WTC11 (cell line): Measurements from ENCODE around the gene ZCCHC24. TPM values are rescaled to one million over a fixed set of nuclear protein-coding genes. Genes with fewer than 3 reads are reported as not detected.

Experiments used
- ATAC-seq: fragments of 200-7000 bp; cut with Tn5 transposase; 2 replicates; pipeline ENCODE4 v1.10.0; 2021; ENCODE audit warnings: mild to moderate bottlenecking, moderate library complexity
- CTCF ChIA-PET: fragments of 300-600 bp; sonication (Branson Sonifier 250); formaldehyde crosslinking; loops from one replicate; lab custom pipeline; 2021; ENCODE audit warnings: antibody characterized with exemption; lab: Charles Lee
- POLR2A ChIA-PET: fragments of 350-600 bp; sonication (Branson Sonifier 250); formaldehyde crosslinking; loops from one replicate; lab custom pipeline; 2021; ENCODE audit warnings: antibody characterized with exemption; lab: Charles Lee
- DNase-seq: peaks from one replicate; pipeline ENCODE4 v3.0.0; 2021; ENCODE audit warnings: low spot score
- H3K27ac Mint-ChIP-seq: 2 replicates; pipeline ENCODE4 v1.8.0; 2021; ENCODE audit warnings: mixed read lengths
- H3K27me3 Mint-ChIP-seq: 2 replicates; pipeline ENCODE4 v1.8.0; 2021; ENCODE audit warnings: low read depth, mild to moderate bottlenecking, moderate library complexity, mixed read lengths
- H3K36me3 Mint-ChIP-seq: 2 replicates; pipeline ENCODE4 v1.8.0; 2021; ENCODE audit warnings: mixed read lengths
- H3K4me1 Mint-ChIP-seq: 2 replicates; pipeline ENCODE4 v1.8.0; 2022; ENCODE audit warnings: mixed read lengths
- H3K4me3 Mint-ChIP-seq: 2 replicates; pipeline ENCODE4 v1.8.0; 2021; ENCODE audit warnings: mild to moderate bottlenecking, moderate library complexity, mixed read lengths
- H3K9me3 Mint-ChIP-seq: 2 replicates; pipeline ENCODE4 v1.8.0; 2021; ENCODE audit warnings: mixed read lengths
- CTCF ChIP-seq: fragments of 200-600 bp; IDR thresholded peaks from 2 replicates; pipeline ENCODE4 v1.8.0; 2022; ENCODE audit warnings: antibody characterized with exemption
- ELF4 ChIP-seq: sonication (generic); formaldehyde crosslinking; IDR thresholded peaks from 2 replicates; pipeline ENCODE4 v1.8.1; 2022; ENCODE audit warnings: low read depth, mild to moderate bottlenecking, moderate library complexity, missing genetic modification reagents
- ETV6 ChIP-seq: sonication (generic); formaldehyde crosslinking; IDR thresholded peaks from 2 replicates; pipeline ENCODE4 v1.8.1; 2022; ENCODE audit warnings: mild to moderate bottlenecking, missing genetic modification reagents
- GTF2I ChIP-seq: fragments of 250-450 bp; sonication (Bioruptor Pico); conservative IDR thresholded peaks from 2 replicates; pipeline ENCODE4 v1.4.0; 2021; ENCODE audit warnings: mild to moderate bottlenecking
- MLX ChIP-seq: sonication (generic); formaldehyde crosslinking; IDR thresholded peaks from 2 replicates; pipeline ENCODE4 v1.8.1; 2023; ENCODE audit warnings: mild to moderate bottlenecking, missing genetic modification reagents, moderate library complexity
- MYBL2 ChIP-seq: sonication (generic); formaldehyde crosslinking; IDR thresholded peaks from 2 replicates; pipeline ENCODE4 v1.8.1; 2023; ENCODE audit warnings: mild to moderate bottlenecking, moderate library complexity, missing genetic modification reagents
- NFATC4 ChIP-seq: fragments of 250-450 bp; sonication (Bioruptor Pico); IDR thresholded peaks from 2 replicates; pipeline ENCODE4 v1.9.0; 2021; ENCODE audit warnings: mild to moderate bottlenecking
- NR3C1 ChIP-seq: sonication (generic); formaldehyde crosslinking; conservative IDR thresholded peaks from 2 replicates; pipeline ENCODE4 v1.8.1; 2023; ENCODE audit warnings: low read depth, mild to moderate bottlenecking, missing genetic modification reagents
- RELA ChIP-seq: sonication (generic); formaldehyde crosslinking; IDR thresholded peaks from 2 replicates; pipeline ENCODE4 v1.8.1; 2022; ENCODE audit warnings: missing genetic modification reagents, mild to moderate bottlenecking, borderline replicate concordance
- ZBTB21 ChIP-seq: sonication (generic); formaldehyde crosslinking; IDR thresholded peaks from 2 replicates; pipeline ENCODE4 v1.8.1; 2023; ENCODE audit warnings: mild to moderate bottlenecking, missing genetic modification reagents, borderline replicate concordance
- ZNF121 ChIP-seq: sonication (generic); formaldehyde crosslinking; IDR thresholded peaks from 2 replicates; pipeline ENCODE4 v1.8.0; 2023; ENCODE audit warnings: missing genetic modification reagents
- ZNF671 ChIP-seq: fragments of 250-450 bp; sonication (Bioruptor Pico); IDR thresholded peaks from 2 replicates; pipeline ENCODE4 v1.8.0; 2021; ENCODE audit warnings: mild to moderate bottlenecking
- total RNA-seq: library from RNA; stranded (reverse); gene quantifications from 3 replicates; pipeline ENCODE4 v1.2.3, GENCODE V29; 2021
- TF ChIP-seq, protein P1 (sequence below): sonication (generic); formaldehyde crosslinking; IDR thresholded peaks from 2 replicates; pipeline ENCODE4 v1.8.1; 2023; ENCODE audit warnings: mild to moderate bottlenecking, missing genetic modification reagents, borderline replicate concordance
- TF ChIP-seq, protein P2 (sequence below): sonication (generic); formaldehyde crosslinking; IDR thresholded peaks from 2 replicates; pipeline ENCODE4 v1.8.0; 2023; ENCODE audit warnings: missing genetic modification reagents

The ZCCHC24 gene
- total RNA-seq, 1 experiment from 2014 or later = 7.7 TPM

GRCh38 chr10:79410315-79411094, 34.9 kb downstream of the ZCCHC24 start (continued):
- no peak for TF ChIP-seq NR3C1 (CRISPR knock-in tag)
- no peak for TF ChIP-seq MYBL2 (CRISPR knock-in tag)
- TF ChIP-seq ZNF671 = no peak
- no peak for TF ChIP-seq NFATC4 (CRISPR knock-in tag)
- TF ChIP-seq GTF2I (CRISPR knock-in tag) = no peak
- TF ChIP-seq MLX (CRISPR knock-in tag) = no peak

GRCh38 chr10:79409726-79410085, 35.7 kb downstream of the ZCCHC24 start:
- no peaks in the 10 kb centered on the region for H3K9me3 Mint-ChIP-seq
- POLR2A ChIA-PET = no interaction called here
- H3K4me3 Mint-ChIP-seq = no peak overlapping the region

GRCh38 chr10:79409038-79409725, 36.2 kb downstream of the ZCCHC24 start:
- peaks cover 23% of the 10 kb centered on the region for H3K4me1 Mint-ChIP-seq
- no peak for TF ChIP-seq ZNF121 (CRISPR knock-in tag)
- TF ChIP-seq, protein P1, sequence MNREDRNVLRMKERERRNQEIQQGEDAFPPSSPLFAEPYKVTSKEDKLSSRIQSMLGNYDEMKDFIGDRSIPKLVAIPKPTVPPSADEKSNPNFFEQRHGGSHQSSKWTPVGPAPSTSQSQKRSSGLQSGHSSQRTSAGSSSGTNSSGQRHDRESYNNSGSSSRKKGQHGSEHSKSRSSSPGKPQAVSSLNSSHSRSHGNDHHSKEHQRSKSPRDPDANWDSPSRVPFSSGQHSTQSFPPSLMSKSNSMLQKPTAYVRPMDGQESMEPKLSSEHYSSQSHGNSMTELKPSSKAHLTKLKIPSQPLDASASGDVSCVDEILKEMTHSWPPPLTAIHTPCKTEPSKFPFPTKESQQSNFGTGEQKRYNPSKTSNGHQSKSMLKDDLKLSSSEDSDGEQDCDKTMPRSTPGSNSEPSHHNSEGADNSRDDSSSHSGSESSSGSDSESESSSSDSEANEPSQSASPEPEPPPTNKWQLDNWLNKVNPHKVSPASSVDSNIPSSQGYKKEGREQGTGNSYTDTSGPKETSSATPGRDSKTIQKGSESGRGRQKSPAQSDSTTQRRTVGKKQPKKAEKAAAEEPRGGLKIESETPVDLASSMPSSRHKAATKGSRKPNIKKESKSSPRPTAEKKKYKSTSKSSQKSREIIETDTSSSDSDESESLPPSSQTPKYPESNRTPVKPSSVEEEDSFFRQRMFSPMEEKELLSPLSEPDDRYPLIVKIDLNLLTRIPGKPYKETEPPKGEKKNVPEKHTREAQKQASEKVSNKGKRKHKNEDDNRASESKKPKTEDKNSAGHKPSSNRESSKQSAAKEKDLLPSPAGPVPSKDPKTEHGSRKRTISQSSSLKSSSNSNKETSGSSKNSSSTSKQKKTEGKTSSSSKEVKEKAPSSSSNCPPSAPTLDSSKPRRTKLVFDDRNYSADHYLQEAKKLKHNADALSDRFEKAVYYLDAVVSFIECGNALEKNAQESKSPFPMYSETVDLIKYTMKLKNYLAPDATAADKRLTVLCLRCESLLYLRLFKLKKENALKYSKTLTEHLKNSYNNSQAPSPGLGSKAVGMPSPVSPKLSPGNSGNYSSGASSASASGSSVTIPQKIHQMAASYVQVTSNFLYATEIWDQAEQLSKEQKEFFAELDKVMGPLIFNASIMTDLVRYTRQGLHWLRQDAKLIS (CRISPR knock-in tag) = no peak
- TF ChIP-seq, protein P2, sequence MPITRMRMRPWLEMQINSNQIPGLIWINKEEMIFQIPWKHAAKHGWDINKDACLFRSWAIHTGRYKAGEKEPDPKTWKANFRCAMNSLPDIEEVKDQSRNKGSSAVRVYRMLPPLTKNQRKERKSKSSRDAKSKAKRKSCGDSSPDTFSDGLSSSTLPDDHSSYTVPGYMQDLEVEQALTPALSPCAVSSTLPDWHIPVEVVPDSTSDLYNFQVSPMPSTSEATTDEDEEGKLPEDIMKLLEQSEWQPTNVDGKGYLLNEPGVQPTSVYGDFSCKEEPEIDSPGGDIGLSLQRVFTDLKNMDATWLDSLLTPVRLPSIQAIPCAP = no peak
- TF ChIP-seq RELA (CRISPR knock-in tag) = no peak
- TF ChIP-seq NR3C1 (CRISPR knock-in tag) = no peak
- DNase-seq (no peak), ATAC-seq (no peak)
- H3K36me3 Mint-ChIP-seq = no peaks in the 10 kb centered on the region
- CTCF ChIA-PET = interaction anchor here (1.3 kb wide), 1 partner anchor 79 kb away, joined by 3 read pairs; no protein-coding TSS in a partner anchor
- POLR2A ChIA-PET = no interaction called here
- H3K4me3 Mint-ChIP-seq = no peak overlapping the region
- H3K27me3 Mint-ChIP-seq = no peaks in the 10 kb centered on the region; the same call in 1 of the 2 replicates
- H3K9me3 Mint-ChIP-seq = no peaks in the 10 kb centered on the region
- H3K27ac Mint-ChIP-seq = no peak overlapping the region

More at GRCh38 chr10:79409726-79410085, 35.7 kb downstream of the ZCCHC24 start:
- no peaks in the 10 kb centered on the region for H3K36me3 Mint-ChIP-seq
- DNase-seq = no peak
- H3K27me3 Mint-ChIP-seq = no peaks in the 10 kb centered on the region; the same call in 1 of the 2 replicates
- peaks cover 18% of the 10 kb centered on the region for H3K4me1 Mint-ChIP-seq
- no peak overlapping the region for H3K27ac Mint-ChIP-seq
- no peak for ATAC-seq
- CTCF ChIA-PET = no interaction called here
- TF ChIP-seq ZBTB21 (CRISPR knock-in tag) (no peak), ZNF671 (no peak), ELF4 (no peak), ETV6 (CRISPR knock-in tag) (no peak), CTCF (no peak)
